Endothelial cell of umbilical vein (primary cell): Measurements from ENCODE around the gene ENOPH1.

ENCODE experiments used
- EZH2 ChIP-seq: IDR thresholded peaks from 2 replicates; pipeline ENCODE4 v1.6.1; 2012; ENCODE audit warnings: borderline replicate concordance, low read depth, mild to moderate bottlenecking, moderate library complexity, low read length, inconsistent platforms; ENCODE audit not compliant: severe bottlenecking
- JUN ChIP-seq: IDR thresholded peaks from 2 replicates; pipeline ENCODE4 v1.6.1; 2011; ENCODE audit warnings: borderline replicate concordance, low read depth; ENCODE audit not compliant: insufficient read length, insufficient read depth
- POLR2A ChIP-seq: IDR thresholded peaks from 2 replicates; pipeline ENCODE4 v1.6.1; 2012; ENCODE audit warnings: low read depth, mild to moderate bottlenecking, control low read depth, low read length

GRCh38 chr4:82415922-82416365 lies 14.4 kb upstream of the ENOPH1 start:
- no peak for TF ChIP-seq JUN
- no peak for TF ChIP-seq EZH2
- no peak for TF ChIP-seq POLR2A
